Fibroblast of peridontal ligament (primary cell): Measurements from ENCODE around the gene OSBPL9.
"Not testable (repeated sequence)": the region's sequence is repeated elsewhere in the genome, so short reads cannot be mapped to it uniquely, and the experiment has no call there.

Experiments
- DNase-seq: peaks from one replicate; pipeline ENCODE4 v3.0.0-alpha.2; 2010; ENCODE audit errors: extremely low read depth

Gene OSBPL9

DNA sequence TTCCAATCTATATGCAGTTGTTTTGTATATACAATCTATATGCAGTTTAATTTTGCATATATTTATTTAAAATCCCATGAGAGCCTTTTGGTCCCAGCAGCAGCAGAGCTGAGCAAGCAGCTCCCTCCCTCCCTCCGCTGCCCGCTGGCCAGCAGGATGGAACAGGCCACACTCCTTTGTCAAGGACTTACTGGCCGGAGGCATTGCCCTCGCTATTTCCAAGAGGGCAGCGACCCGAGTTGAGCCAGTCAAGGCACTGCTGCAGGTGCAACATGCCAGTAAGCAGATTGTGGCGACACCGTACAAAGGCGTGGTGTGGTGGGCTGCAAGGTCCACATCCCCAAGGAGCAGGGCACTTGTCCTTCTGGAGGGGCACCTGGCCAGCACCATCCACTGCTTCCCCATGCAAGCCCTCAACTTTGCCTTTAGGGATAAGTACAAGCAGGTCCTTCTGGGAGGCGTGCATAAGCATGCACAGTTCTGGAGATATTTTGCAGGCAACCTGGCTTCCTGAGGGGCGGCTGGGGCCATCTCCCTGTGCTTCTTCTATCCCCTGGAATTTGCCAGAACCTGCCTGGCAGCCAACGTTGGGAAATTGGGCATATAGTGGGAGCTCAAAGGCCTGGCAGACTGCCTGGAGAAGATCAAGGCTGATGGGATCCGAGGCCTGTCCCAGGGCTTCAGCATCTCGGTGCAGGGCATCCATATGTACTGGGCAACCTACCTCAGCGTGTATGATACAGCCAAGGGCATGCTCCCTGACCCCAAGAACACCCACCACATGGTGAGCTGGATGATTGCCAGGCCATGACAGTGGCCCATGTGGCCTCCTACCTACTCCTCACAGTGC is 92.2 kb downstream of the OSBPL9 start:
- DNase-seq, result no peak

DNA sequence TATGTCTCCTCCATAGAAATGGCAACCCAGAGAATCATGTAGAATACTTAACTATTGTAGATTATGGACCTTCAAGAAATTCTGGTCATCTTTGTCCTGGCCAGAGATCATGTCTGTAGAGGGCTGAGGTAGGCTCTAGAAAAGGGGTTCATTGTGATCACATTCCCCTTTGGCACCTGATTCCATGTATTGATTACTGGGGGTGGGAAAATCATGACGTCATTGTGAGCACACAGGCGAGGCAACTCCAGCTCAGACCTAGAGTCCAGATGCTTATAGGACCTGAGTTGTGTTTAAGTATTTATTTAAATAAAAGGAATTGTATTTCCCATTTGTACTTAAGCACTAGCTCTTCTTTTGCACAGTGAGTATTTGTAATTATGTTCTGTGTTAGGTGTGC is 93.1 kb downstream of the OSBPL9 start:
- DNase-seq, result no peak

DNA sequence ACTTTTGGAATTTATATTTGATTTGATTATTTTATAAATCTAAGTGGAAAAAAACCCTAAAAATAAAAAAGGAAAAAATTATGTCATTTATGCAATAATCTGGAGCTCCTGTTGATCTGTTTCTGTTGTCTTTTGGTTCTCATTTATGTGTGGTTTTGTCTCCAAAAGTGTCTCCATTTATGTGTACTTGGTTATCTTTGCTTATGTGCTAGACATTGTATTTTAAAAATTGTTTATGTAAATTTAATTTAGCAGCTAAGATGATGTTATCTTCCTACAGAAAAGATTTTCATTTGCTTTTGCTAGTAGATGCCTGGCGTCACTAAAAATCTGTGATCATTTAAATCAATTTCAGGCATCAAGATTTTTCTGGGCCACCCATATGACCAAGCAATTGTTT is 95.7 kb downstream of the OSBPL9 start:
- DNase-seq, result no peak

DNA sequence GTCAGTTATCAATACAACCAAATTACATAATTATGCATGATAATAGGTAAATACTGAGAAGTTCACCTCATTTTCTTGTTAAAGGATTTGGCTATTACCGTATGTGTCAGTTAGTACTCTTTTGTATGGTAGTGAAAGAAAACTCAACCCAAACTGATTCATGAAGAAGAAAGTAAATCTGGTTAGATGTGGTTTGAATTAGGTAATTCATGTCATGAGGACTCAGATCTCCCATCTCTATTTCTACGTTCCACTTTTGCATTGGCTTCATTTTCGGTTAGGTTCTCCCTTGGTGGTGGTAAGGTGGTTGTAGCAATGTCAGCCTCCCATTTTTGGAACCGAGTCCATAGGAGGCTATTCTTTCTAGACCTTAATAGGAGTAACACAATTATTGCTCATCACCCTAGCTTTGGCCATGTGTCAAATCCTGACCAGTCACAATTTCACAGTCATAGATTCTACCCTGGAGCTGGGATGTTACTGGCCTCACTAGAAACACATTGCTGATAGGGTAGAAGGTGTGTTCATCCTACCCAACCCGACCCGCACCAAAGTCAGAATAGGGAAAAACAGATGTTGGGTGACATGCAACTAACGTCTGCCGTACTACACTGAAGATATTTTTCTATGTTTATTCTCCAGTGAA is 97.6 kb downstream of the OSBPL9 start:
- DNase-seq, result no peak

DNA sequence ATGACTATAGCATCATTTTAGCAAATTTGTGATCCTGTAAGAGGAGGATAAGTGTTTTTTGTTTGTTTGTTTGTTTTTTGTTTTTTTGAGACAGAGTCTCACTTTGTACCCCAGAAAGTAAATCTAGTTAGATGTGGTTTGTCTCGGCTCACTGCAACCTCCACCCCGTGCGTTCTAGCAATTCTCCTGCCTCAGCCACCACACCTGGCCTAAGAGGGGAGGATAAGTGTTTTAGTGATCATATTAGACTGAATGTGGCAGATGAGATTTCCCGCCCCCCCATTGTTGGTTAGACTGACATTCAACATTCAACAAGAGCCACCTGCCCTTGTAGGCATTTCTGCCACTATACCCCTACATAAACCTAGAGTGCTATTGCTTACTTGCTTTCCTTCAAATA is 98.5 kb downstream of the OSBPL9 start:
- DNase-seq, result no peak

DNA sequence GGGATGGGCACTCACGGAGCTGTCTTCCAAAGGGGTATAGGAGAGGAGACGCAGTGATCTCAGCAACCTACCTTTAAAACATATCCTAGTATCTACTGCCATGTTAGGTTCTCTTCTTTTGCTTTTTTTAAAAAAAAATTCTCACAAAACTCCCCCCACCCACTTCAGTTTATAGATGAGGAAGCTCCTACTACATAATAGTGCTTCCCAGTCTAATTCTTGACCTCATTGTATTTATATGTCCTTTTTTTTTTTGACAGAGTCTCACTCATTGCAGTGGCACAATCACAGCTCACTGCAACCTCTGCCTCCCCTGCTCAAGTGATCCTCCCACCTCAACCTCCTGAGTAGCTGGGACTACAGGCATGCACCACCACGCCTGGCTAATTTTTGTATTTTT is 99.9 kb downstream of the OSBPL9 start:
- DNase-seq, result no peak

DNA sequence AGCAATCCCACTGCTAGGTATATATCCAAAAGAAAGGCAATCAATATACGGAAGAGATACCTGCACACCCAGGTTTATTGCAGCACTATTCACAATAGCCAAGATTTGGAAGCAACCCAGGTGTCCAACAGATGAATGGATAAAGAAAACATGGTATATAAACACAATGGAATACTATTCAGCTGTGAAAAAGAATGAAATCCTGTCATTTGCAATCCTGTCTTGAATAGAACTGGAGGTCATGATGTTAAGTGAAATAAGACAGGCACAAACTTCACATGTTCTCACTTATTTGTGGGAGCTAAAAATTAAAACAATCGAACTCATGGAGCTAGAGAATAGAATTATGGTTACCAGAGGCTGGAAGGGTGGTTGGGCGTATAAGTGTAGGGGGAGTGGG is 101.0 kb downstream of the OSBPL9 start:
- no peak for DNase-seq

DNA sequence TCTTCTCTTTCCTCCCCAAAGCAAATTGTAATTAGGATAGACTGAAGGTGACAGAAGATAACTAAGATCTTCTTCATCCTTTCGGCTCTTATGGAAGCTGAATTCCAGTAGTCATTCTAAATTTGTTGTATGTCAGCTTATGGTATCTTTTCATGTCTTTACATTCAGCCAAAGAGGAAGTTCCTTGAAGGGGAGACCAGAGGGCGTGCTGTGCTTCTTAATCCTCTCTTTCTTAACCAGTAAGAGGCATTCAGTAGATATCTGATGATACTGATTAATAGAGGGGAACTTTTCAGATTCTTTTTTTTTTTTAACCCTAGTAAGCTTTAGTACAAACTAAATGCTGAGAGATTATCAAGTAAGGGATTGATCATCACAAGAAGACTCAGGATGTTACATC is 102.3 kb downstream of the OSBPL9 start:
- no peak for DNase-seq

DNA sequence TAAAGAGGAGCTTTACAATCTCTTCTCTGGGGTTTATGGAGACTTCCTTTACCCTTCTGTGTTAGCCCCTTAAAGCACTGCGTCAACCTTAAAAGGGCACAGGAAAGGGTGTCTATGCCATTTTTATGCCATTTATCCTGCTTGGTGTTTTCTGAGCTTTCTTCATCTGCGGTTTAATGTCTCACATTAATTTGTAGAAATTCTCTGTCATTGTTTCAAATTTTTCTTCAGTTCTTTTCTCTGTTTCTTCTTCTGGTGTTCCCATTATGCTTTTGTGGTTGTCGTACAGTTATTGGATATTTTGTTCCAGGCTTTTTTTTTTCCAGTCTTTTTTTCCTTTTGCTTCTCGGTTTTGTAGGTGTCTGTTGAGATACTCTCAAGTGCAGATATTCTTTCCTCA is 107.9 kb downstream of the OSBPL9 start:
- DNase-seq, result no peak

DNA sequence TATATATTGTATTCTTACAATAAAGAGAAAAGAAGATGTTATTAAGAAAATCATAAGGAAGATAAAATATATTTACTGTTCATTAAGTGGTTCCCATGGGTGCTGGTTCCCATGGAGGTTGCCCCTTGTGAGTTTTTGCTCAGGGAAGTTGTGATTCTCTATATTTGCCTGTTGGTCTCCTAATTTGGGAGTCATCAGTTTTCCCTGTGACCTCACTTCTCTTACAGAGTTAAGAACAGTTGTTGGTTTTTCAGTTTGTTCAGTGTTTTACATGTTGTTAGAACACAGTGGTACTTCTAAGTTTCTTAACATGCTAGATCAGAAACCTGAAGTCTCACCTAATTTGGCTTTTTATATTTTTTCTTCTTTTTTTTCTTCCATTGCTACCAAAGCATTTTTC is 109.2 kb downstream of the OSBPL9 start:
- no peak for DNase-seq

DNA sequence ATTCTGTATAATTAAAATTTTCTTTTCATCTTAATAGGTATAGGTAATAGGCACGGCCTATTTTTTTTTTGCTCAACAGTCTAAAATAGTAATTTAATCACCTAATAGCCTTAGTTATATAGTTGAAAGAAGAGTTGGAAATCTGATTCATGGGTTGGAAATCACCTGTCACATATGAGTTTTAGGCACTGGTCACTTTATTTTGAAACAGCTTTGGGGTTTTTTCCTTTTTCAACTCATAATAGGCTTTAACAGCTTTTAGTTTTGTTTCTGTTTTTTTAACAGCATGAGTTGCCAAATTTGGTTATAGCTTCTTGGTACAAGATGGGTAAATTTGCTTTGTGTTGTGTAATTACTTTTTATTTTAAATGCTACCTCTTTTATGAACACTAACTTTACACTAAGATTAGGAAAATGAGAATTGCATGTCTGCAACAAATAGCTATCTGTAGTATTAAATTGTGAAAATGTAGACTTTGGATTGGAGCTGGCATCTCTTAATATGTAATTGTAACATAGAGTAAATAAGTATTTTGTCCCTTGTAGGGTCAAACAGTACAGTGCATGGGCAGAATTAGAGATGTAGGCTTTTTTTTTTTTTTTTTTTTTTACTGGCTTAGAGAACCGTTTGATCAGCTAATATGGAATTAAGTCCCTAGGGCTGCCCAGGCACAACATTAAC is 109.8 kb downstream of the OSBPL9 start:
- no peak for DNase-seq

DNA sequence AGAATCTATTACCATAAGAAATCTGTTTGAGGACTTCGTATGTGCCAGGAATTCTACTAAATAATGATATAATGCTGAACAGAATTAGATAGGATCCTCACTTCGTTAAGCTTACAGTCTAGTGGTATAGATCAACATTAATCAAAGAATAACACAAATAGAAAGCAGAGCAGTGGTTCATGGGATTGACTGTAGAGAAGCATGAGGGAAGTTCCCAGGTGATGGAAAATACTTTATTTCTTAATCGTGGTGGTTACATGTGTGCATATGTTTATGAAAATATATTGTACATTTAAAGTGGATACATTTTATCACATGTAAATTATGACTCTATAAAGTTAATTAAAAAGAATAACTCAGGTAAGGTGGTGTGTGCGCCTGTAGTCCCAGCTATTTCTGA is 110.5 kb downstream of the OSBPL9 start:
- no peak for DNase-seq

DNA sequence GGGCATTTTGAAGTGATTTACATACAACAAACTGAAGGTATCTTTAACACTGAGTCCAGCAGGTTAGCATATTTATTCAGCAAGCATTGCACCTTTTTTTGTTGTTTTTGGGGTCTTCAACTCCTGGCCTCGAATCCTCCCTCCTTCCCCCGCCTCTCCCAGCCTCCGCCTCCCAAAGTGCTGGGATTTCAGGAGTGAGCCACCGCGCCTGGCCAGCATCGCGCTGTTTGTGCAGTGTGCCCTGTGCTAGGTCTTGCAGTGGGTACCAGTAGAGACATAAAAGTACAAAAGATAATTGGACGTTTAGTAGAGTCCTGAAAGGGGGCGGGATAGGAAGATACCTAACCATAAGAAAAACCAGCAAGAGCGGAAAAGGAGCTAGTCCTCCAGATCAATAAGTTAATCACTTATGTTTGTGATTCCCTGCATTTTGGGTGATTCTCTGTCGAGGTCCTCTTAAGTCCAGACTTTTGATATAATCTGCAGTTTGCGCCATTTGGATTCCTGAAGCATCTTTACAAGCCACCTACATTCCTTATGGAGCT is 111.8 kb downstream of the OSBPL9 start:
- peak; percentile 9 for DNase-seq

DNA sequence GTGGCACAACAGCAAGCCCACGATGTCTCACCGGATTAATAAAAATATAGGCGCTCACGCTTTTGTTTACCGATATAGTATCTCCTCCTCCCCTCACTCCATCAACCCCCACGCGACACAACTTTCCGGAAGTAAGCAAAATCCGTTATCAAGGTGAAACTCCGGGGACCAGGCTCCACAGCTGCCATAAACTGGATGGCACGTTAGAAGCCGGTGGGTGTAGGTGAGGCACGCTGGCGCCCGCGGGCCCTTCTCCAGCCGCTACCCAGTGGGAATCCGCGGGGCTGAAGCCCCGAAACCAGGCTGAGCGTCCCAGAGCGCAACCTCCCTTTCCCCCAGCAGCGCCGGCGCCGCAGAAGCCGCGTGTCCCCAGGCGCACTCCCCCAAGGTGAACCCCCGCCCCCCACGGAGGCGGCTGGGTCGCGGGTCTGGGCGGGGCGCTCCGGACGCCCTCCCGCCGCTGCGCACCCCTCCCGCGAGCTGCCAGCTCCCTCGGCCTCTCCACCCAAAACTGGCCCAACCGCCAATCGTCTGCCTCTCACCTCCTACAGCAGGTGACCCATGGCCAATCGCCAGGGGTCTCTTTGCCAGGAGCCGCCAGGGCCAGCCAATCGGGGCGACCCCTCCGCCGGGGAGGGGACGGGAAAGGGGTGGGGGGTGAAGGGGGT is 112.4 kb downstream of the OSBPL9 start:
- DNase-seq, result peak; percentile 49

DNA sequence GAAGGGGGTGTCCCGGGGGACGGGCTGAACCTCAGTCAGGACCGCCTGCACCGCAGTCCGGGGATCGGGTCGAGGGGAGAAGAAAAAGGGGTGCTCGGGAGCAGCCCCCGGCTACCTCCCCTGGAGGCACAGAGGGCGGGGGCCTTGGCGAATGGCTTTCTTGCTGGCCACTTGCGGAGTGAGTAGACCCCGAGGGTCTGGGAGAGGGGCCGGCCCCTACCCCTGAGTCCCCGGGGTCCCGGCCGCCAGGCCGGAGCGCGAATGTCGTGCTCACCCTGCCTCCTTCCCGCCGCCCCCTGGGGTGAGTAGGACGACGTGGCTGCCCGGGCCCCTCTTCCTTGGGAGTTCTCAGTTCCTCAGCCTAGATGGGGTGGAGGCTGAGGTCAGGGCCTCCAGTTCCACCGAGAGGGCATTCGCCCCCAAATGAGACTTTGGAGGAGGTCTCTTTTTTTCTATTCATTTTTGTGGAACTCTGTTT is 113.0 kb downstream of the OSBPL9 start:
- no peak for DNase-seq

DNA sequence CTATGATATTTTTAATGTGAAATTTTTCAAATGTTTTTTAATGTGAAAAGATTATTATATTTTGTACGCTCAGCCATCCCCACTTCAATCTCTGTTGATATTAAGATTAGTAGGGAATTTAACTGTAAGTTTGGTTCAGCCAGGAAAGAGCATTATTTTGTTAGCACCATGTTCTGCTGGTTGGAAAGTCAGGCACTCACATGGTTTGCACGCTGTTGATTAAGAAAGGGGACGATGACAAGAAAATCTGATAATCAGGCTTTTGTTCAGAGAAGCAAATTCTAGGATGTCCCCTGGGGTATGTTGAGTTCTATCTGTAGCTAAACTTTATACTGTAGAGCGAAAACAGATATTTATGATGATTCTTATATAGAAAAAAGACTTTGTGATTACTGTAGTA is 115.1 kb downstream of the OSBPL9 start:
- DNase-seq, result no peak

DNA sequence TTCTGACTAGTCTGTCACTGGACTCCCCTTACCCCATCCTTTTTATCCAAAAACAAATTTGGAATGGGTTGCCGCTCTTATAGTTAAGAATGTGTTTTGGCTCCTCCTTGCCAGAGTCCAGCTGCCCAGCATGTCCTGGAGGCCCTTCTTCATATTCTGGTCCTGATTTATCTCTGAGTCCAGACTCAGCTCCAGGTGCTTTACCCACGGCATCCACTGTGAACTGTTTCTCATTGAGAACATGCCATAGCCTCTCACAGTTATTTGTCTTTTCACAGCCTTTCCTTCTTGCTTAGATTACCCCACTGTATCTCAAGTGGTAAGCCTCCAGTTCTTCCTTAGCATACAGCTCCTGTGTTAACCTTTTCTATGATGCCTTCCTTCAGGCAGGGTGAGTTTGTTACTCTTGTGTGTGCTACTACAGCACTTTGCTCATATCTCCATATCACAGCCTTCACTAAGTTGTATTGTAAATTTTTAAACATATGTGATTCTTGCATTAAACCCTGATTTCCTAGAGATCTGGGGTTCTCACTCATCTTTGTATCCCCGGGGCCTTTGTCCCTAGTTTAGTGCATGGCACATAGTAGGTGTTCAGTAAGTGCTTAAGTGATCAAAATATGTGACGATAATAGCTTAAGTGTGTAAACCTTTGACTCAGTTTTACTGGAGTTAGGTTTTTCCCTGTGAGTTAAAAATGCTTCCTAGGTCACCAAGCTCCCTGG is 116.0 kb downstream of the OSBPL9 start:
- DNase-seq, result no peak

DNA sequence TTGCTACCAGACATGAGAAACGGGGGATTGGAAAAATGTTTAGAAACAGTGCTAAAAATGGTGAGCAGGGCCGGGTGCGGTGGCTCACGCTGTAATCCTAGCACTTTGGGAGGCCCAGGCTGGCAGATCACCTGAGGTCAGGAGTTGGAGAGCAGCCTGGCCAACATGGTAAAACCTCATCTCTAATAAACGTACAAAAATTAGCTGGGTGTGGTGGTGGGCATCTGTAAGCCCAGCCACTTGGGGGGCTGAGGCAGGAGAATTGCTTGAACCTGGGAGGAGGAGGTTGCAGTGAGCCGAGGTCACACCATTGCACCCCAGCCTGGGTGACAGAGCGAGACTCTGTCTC is 116.5 kb downstream of the OSBPL9 start:
- DNase-seq, result not testable (repeated sequence)

DNA sequence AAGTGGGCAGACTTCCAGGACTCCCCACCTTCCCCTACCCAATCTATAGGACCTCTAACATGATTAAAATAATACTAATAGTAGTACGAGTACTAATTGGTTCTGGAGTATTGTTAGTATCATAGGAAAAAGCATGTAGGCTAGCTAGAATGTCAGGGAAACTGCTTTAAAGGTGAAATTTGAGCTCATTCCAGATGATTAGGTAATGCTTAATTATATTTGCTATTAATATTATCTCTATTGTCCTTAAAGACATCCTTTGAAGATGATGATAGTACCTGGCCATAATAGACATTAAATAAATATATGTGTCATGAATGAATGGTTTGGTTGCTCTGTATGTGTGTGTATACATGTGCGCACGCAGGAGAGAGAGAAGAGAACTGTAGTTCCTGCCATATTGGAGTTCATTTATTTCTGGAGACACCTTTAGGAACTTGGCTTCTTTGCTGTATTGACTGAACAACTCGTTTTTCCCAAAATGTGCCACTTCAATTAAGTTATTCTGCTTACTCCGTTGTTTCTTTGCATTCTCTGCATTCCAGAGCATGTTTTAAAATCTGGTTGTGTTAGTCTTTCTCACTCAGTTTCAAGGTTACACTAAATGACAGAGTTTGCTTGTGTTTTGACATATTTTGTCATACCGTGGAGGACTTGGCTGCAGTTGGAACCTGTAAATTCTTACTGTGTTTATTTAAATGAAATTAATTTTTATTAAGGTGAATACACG is 117.1 kb downstream of the OSBPL9 start:
- peak; percentile 12 for DNase-seq

DNA sequence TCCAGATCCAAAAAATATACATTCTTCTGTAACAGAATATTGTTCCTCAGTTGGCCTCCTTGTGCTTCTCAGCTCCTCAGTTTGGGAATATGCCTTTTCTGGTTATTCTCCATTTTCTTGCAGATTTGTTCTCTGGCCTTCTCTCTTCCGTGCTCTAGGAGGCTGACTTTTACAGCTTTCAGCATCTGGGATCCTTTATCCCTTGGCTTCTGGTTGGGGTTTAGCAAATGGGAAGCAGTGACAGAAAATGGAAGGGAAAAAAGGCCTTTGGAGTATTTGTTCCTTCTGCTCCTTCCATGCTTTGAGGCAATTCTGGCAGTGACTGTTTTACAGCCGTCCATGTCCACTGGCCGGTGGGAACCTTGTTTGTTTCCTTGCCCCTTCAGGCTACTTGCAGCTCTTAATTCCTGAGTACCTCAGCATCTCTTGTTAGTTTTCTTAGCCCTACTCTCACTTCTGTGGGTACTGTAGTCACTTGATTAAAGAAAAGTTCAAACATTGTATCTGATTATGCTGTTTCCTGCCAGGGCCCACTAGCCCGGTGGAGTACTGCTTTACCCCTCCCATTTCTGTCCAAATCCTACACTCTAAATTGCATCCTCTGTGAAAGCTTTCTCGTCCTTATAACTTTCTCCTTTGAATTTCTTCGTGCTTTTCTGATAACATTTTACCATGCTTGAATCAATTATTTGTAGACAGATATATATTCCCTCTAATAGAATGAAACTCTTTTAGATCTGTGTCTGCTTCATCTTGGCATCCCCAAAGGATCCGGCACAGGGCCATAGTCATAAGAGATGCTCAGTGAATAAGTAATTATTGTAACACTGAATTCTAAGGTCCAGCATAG is 118.2 kb downstream of the OSBPL9 start:
- peak; percentile 52 for DNase-seq
